Cardiac fibroblast (primary cell): ENCODE data around the gene SCP2.
A peak's percentile ranks its signal among the peaks of the same experiment; 100 is the strongest.
"Not testable (repeated sequence)": the region's sequence is repeated elsewhere in the genome, so short reads cannot be mapped to it uniquely, and the experiment has no call there.

Experiments
- DNase-seq, 2 donors: peaks; one replicate each; pipeline versions ENCODE4 v3.0.0 to v3.0.0-alpha.2; 2010; ENCODE audit warnings: low read depth in 2 of 2
- H3K4me3 ChIP-seq, 2 donors: replicated peaks in 1 of 2; 1 replicate in 1 of 2; 2 replicates in 1 of 2; pipeline ENCODE4 v1.5.1; 2011; ENCODE audit warnings: low read depth in 2 of 2, low read length in 2 of 2, mild to moderate bottlenecking in 2 of 2, moderate library complexity in 1 of 2
- TF ChIP-seq, protein P1 (sequence below): IDR thresholded peaks from one replicate; pipeline ENCODE4 v1.5.1; 2011; ENCODE audit warnings: low read depth, mild to moderate bottlenecking, low read length, inconsistent platforms

Gene SCP2

DNA sequence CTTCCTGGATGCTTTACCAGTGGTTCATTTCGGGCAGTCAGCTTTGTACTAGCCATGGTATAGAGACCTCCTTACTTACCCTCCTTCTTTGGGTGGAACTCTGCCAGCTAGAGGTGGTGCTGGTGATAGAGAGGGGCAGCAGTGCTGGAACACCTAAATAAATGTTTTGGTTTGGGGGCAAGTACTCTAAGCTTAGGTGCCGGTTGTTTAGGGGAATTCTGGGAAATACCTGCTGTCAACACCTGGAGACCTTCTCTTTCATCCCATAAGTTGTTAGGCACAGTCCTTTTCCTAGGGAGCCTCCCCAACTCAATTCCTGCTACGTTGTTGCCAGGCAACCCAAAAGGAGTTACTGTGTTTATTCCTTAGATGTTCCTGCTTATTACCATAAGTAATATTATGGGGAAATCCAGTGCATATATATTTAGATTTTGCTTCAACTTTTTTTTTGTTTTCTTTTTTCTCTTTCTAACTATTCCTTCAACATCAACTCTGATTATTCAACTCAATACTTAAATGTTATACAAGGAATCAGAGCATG is 16.9 kb downstream of the SCP2 start:
- H3K4me3 ChIP-seq = no peak overlapping the region
- no peak for DNase-seq
- TF ChIP-seq, protein P1, sequence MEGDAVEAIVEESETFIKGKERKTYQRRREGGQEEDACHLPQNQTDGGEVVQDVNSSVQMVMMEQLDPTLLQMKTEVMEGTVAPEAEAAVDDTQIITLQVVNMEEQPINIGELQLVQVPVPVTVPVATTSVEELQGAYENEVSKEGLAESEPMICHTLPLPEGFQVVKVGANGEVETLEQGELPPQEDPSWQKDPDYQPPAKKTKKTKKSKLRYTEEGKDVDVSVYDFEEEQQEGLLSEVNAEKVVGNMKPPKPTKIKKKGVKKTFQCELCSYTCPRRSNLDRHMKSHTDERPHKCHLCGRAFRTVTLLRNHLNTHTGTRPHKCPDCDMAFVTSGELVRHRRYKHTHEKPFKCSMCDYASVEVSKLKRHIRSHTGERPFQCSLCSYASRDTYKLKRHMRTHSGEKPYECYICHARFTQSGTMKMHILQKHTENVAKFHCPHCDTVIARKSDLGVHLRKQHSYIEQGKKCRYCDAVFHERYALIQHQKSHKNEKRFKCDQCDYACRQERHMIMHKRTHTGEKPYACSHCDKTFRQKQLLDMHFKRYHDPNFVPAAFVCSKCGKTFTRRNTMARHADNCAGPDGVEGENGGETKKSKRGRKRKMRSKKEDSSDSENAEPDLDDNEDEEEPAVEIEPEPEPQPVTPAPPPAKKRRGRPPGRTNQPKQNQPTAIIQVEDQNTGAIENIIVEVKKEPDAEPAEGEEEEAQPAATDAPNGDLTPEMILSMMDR = no peak

DNA sequence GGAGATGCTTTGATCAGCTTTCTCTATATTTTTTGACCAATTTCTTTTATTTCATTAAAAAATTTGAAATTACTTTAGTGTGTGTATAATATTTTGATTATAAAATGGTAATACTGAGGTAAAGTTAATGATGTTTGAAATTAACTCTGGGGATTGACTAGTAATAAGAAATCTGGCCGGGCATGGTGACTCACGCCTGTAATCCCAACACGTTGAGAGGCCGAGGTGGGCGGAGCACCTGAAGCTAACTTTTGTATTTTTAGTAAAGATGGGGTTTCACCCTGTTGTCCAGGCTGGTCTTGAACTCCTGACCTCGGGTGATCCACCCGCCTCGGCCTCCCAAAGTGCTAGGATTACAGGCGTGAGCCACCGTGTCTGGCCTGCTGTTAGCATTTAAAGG is 17.5 kb downstream of the SCP2 start:
- DNase-seq = no peak

DNA sequence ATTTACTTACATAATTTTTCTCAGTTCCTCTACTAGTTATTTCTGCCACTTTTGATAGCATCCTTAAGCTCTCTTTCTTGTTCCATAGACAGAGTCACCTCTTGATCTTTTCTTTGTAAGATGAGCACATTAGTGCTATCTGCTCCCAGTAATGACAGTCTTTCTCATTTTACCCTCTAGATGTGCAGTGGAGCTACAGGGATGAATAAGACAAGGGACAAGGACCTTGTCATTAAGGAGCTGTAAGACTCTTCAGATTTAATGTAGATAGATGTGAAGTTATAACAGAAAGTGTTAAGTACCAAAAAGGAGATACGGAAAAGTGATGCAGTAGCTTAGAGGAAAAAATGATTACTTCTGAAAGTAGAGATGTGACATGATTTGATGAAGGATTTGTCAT is 20.4 kb downstream of the SCP2 start:
- TF ChIP-seq, protein P1 = no peak
- no peak for DNase-seq
- H3K4me3 ChIP-seq = no peak overlapping the region

More for the DNA sequence above, 17.5 kb downstream of the SCP2 start:
- TF ChIP-seq, protein P1 = no peak
- H3K4me3 ChIP-seq = no peak overlapping the region

DNA sequence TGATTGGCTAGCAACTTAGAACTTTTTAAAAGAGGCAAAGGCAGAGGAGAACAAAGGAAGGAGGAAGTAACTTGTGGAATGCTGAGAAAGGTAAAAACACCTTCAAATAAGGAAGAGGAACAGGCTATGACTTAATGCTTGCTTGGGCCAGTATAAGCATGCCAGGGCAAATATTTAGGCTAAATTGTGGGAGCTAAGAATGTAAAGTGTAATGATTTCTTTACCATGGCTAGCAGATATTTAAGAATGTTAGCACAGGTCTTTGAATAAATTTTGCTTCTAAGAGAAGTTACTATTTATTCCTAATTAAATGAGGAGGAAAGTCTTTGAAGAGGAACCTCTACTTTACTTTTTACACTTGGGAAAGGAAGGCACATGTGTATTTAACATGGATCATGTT is 22.5 kb downstream of the SCP2 start:
- DNase-seq, H3K4me3 ChIP-seq: not testable (repeated sequence)

DNA sequence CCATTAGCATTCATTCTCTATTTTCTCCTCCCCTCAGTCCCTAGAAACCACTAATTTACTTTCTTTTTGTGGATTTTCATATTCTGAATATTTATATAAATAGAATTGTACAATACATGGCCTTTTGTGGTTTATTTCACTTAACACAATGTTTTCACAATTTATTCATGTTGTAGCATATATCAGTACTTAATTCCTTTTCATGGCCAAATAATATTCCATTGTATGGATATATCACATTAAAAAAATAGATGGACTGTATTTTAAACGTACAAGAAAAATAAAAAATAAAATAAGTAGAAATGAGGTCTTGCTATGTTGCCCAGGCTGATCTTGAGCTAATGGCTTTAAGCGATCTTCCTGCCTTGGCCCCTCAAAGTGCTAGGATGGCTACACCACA is 25.0 kb downstream of the SCP2 start:
- TF ChIP-seq, protein P1 = no peak
- no peak for DNase-seq
- H3K4me3 ChIP-seq = no peak overlapping the region

DNA sequence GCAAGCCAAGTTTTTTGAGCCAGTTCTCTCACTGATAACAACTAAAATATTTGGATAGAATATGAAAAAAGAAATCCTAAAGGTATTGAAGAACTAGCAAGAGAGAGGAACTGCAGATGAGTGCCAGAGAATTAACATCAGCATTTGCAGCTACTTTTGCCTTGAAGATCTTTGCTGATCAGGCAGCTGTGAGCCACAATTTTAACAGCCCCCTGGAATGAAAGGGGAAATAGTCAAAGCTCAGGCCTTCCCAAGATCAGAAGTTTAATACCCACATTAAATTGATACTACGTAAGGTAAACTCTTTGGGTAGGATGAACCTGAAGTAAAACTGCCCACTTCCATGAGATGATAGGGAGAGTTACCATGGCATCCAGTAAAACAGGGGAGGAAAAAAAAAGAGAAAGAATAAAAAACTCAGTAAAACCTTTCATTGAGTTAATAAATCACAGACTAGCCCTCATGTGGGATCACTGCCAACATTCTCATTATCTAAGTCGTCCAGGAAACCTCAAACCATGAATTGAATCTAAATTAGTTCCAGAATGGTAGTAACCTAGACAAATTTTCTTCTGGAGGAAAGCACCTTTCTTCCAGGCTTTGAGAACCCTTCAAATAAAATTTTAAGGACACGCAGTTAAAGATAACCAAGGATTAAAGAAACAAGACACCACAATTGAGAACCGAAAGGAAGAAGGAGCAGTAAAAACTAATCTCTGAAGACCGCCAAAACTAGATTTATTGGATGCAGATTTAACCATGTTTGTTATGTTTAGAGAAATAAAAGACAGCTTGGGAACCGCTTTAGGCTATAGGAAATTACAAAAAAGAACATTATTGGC is 28.3 kb downstream of the SCP2 start:
- H3K4me3 ChIP-seq = no peak overlapping the region
- DNase-seq = peak; percentile 62 to 83
- TF ChIP-seq, protein P1 = no peak

DNA sequence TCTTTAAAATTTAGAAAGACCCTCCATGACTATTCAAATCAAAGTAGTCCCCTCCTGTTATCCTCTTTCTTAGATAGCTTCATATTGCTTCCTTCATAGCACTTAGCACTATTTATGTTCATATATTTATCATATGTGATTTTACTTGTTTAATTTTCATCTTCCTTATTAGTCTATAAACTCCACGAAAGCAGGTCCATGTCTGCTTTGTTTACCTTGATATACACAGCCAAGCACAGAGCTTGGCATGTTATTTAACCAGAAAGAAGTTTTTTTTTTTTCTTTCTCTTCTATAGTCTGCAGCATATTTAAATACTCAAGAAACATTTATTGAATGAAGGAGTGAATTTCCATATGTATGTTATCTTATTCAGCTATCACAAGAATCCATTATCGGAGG is 36.0 kb downstream of the SCP2 start:
- no peak overlapping the region for H3K4me3 ChIP-seq
- TF ChIP-seq, protein P1 = no peak
- no peak for DNase-seq
